RWPE2 (cell line): ENCODE measurements around the gene STARD9.

Experiments used
- ATAC-seq: fragments of 200-7000 bp; cut with Tn5 transposase; 3 replicates; pipeline ENCODE4 v1.9.1; 2021; ENCODE audit warnings: low read depth
- DNase-seq: peaks from one replicate; pipeline ENCODE4 v3.0.0-alpha.2; 2020; ENCODE audit warnings: low spot score
- H3K27ac ChIP-seq: fragments of 450-650 bp; 2 replicates; pipeline ENCODE4 v1.5.1; 2017; ENCODE audit warnings: mild to moderate bottlenecking; ENCODE audit not compliant: poor library complexity, severe bottlenecking
- H3K27me3 ChIP-seq: fragments of 250-450 bp; sonication (Bioruptor Pico); 2 replicates; pipeline ENCODE4 v1.5.1; 2021; ENCODE audit warnings: mild to moderate bottlenecking, moderate library complexity; ENCODE audit not compliant: insufficient read depth, poor library complexity, severe bottlenecking
- H3K36me3 ChIP-seq: fragments of 250-450 bp; sonication (Bioruptor Pico); 2 replicates; pipeline ENCODE4 v1.5.1; 2020; ENCODE audit warnings: low read depth, mild to moderate bottlenecking, moderate library complexity
- H3K4me1 ChIP-seq: fragments of 250-450 bp; sonication (Bioruptor Pico); 2 replicates; pipeline ENCODE4 v1.5.1; 2021; ENCODE audit warnings: mild to moderate bottlenecking, moderate library complexity; ENCODE audit not compliant: insufficient read depth, poor library complexity, severe bottlenecking
- H3K4me3 ChIP-seq: fragments of 250-450 bp; sonication (Bioruptor Pico); 2 replicates; pipeline ENCODE4 v1.5.1; 2021; ENCODE audit warnings: mild to moderate bottlenecking, moderate library complexity; ENCODE audit not compliant: severe bottlenecking
- H3K9me3 ChIP-seq: fragments of 250-450 bp; sonication (Bioruptor Pico); 2 replicates; pipeline ENCODE4 v1.5.1; 2021; ENCODE audit warnings: mild to moderate bottlenecking, moderate library complexity; ENCODE audit not compliant: severe bottlenecking
- CTCF ChIP-seq: fragments of 450-650 bp; IDR thresholded peaks from one replicate; pipeline ENCODE4 v1.5.1; 2017; ENCODE audit warnings: mild to moderate bottlenecking, moderate library complexity; ENCODE audit not compliant: poor library complexity, severe bottlenecking

STARD9 gene

DNA sequence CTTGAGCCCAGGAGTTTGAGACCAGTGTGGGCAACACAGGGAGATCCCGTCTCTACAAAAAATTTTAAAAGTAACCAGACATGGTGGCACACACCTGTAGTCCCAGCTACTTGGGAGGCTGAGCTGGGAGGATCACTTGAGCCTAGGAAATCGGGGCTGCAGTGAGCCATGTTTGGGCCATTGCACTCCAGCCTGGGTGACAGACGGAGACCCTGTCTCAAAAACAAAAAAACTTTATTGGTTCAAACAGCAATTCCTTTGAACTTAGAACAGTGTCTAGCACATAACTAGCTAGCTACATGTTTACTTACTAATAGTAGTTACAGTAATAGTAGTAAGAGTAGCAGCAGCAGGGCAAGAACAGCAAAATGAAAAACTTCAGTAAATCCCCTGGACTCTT is 16.7 kb upstream of the STARD9 start:
- no peak for TF ChIP-seq CTCF
- H3K27me3 ChIP-seq, result no peaks in the 10 kb centered on the region
- no peaks in the 10 kb centered on the region for H3K9me3 ChIP-seq
- no peaks in the 10 kb centered on the region for H3K4me1 ChIP-seq
- no peak for ATAC-seq
- H3K36me3 ChIP-seq, result peaks cover 69% of the 10 kb centered on the region
- DNase-seq, result no peak
- no peak overlapping the region for H3K4me3 ChIP-seq
- H3K27ac ChIP-seq, result no peak overlapping the region

DNA sequence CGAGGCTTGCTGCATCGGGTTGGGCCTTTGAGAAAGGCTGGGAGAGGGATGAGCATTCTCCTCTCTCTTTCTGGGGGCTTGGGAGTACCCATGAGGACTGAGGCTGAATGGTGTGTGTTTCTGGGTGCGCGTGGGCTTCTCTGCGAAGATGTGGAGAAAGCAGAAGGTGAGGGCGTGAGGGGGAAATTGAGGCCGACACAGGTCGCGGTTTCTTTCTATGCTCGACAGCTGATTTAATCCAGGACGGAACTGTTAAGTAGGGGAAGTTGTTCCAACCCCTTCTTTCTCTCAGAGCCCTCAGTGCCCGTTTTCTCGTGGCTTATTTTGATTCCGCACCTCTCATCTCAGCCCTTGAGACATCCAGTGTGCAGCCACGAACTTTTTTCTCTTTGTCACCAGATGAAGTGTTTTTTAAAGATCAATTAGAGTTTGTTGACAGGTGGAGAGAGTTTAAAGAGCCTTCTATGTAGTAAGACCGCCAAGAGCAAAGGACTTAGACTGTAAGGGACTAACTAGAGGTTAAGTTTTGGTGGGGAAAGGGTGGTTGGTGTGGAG is 711 bp downstream of the STARD9 start:
- Histone ChIP-seq H3K27me3 (no peaks in the 10 kb centered on the region), H3K4me3 (peak overlapping the region; percentile 54), H3K4me1 (peaks cover 9% of the 10 kb centered on the region), H3K36me3 (no peaks in the 10 kb centered on the region), H3K9me3 (no peaks in the 10 kb centered on the region), H3K27ac (no peak overlapping the region)
- DNase-seq, result no peak
- ATAC-seq, result no peak
- TF ChIP-seq CTCF, result no peak

DNA sequence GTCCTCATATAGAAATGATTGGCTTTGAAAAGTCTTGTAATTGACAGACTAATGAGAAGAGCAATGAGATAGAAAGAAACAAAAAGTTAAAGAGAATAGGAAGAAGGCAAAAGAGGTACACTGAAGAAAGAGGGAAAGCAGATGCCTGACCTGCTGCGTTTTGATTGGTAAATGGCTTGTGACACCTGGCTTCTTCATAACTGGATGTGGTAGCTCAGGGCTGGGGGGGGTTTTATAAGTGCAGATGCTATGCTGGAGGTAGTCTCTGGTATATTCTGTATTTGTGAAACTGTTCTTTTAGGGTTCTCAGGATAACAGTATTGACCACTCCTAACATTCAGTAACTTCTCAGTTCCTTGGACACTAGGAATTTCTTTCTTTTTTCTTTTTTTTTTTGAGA is 1.4 kb downstream of the STARD9 start:
- no peak overlapping the region for H3K27ac ChIP-seq
- H3K27me3 ChIP-seq, result no peaks in the 10 kb centered on the region
- H3K36me3 ChIP-seq, result no peaks in the 10 kb centered on the region
- peaks cover 9% of the 10 kb centered on the region for H3K4me1 ChIP-seq
- no peaks in the 10 kb centered on the region for H3K9me3 ChIP-seq
- DNase-seq, result no peak
- TF ChIP-seq CTCF, result no peak
- no peak for ATAC-seq
- H3K4me3 ChIP-seq, result no peak overlapping the region

DNA sequence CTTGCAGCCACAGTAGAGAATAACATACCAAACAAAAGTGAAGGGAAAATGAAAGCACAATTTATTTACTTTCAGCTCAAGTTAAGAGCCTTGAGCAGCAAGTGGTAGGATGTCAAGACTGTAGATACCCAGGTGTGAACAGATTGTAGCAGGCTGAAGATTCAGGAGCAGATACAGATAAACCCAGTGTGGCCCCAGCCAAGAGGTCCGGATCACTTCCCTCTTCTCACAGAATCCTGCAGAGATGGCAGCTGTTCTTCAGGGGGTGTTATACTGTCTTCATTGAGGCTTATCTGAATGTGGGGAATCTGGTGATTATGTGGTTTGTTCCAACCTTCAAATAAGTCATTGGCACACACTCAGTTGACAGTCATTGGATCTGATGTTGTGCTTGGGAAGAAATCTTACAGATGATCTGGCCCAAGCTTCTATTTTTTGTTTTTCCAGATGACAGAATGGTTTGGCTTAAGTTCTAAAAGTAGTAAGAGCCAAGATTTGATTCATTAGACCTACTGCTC is 2.2 kb downstream of the STARD9 start:
- TF ChIP-seq CTCF, result no peak
- H3K27me3 ChIP-seq, result no peaks in the 10 kb centered on the region
- no peak overlapping the region for H3K27ac ChIP-seq
- DNase-seq (no peak), ATAC-seq (no peak)
- H3K9me3 ChIP-seq, result no peaks in the 10 kb centered on the region
- H3K36me3 ChIP-seq, result no peaks in the 10 kb centered on the region
- H3K4me1 ChIP-seq, result peaks cover 9% of the 10 kb centered on the region
- no peak overlapping the region for H3K4me3 ChIP-seq

DNA sequence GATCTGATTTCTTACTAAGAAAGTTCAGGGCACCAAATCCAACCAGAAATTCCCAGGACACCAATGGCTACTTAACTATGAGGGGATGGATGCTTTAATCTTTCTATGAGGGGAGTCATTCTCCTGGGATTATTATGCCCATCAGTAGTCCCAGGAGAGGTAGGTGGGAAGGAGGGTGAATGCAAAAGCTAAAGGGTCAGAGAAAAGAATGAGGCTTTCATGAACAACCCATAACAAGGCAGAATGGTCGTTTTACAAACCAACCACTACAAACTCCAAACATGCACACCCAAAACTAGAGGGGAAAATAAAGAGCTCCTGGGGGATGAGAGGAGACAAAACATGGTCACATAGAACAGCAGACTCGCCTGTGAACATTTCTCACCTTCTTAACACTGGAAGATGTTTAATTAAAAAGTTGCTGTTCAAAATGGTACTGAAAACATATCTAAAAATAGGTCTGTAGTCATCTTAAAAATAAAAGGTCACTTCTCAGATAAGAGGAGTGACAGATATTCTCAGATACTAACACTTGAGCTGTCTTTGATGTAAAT is 3.7 kb downstream of the STARD9 start:
- Histone ChIP-seq H3K9me3 (no peaks in the 10 kb centered on the region), H3K27me3 (no peaks in the 10 kb centered on the region), H3K27ac (no peak overlapping the region), H3K4me1 (peaks cover 9% of the 10 kb centered on the region), H3K4me3 (no peak overlapping the region), H3K36me3 (no peaks in the 10 kb centered on the region)
- ATAC-seq (no peak), DNase-seq (no peak)
- TF ChIP-seq CTCF, result no peak
